Psoas muscle (tissue), 8 donors: Measurements from ENCODE around the gene KCTD20. TPM values are rescaled to one million over a fixed set of nuclear protein-coding genes. Genes with fewer than 3 reads are reported as not detected.

Experiments
- ATAC-seq, 4 donors: fragments of 200-7000 bp; cut with Tn5 transposase; one replicate each; pipeline ENCODE4 v1.9.1; 2020; ENCODE audit warnings: moderate library complexity in 3 of 4, mild to moderate bottlenecking in 2 of 4
- DNase-seq, 2 donors: peaks; one replicate each; pipeline ENCODE4 v3.0.0-alpha.2; 2020
- H3K27ac ChIP-seq: fragments of 200-600 bp; one replicate; pipeline ENCODE4 v1.8.0; 2022
- H3K27me3 ChIP-seq, 3 donors: fragments of 200-600 bp in 1 of 3; one replicate each; pipeline versions ENCODE4 v1.6.1 to v1.8.0; 2013 to 2022; ENCODE audit warnings: low read length in 2 of 3, mild to moderate bottlenecking in 2 of 3, moderate library complexity in 1 of 3; ENCODE audit not compliant: insufficient read depth in 3 of 3
- H3K36me3 ChIP-seq, 2 donors: fragments of 200-600 bp in 1 of 2; one replicate each; pipeline versions ENCODE4 v1.6.1 to v1.8.0; 2013 to 2022; ENCODE audit warnings: low read depth in 1 of 2, mild to moderate bottlenecking in 1 of 2, moderate library complexity in 1 of 2; ENCODE audit not compliant: insufficient read depth in 1 of 2
- H3K4me1 ChIP-seq: fragments of 200-600 bp; one replicate; pipeline ENCODE4 v1.8.0; 2022
- H3K4me3 ChIP-seq: fragments of 200-600 bp; one replicate; pipeline ENCODE4 v1.8.0; 2022; ENCODE audit warnings: mild to moderate bottlenecking
- H3K9me3 ChIP-seq: fragments of 200-600 bp; one replicate; pipeline ENCODE4 v1.8.0; 2022
- CTCF ChIP-seq: fragments of 200-600 bp; IDR thresholded peaks from one replicate; pipeline ENCODE4 v1.8.0; 2022; ENCODE audit warnings: antibody characterized with exemption
- WGBS, 3 donors: extraction: QIAGEN DNeasy Blood & Tissue Kit; methylation state at CpG; one replicate each; pipeline versions ENCODE4 v1.1.6 to v1.1.7; 2013; 5-methylcytosine and 5-hydroxymethylcytosine counted together
- intact Hi-C, 2 donors: fragments of 100-400 bp; cut with DNase I; formaldehyde crosslinking; loops; one replicate each; pipeline versions ENCODE4 v1.11.0 to v1.14.2; 2022
- polyA plus RNA-seq, 3 donors: library from polyadenylated mRNA; stranded (reverse); fragments of 200-250 nt; gene quantifications; one replicate each; pipeline ENCODE4 v1.2.3, GENCODE V29; 2013
- total RNA-seq, 4 donors: library from RNA; stranded (reverse); fragmentation: NEBNext Ultra II Directional in 2 of 4; extraction: Animal tissue kit (Norgen Biotek cat#: 25700) in 2 of 4; gene quantifications; one replicate each; pipeline versions ENCODE4 v1.2.1 to v1.2.4, GENCODE V29; 2021 to 2023
- donor health status: healthy with polysubstance abuse.
- donor health status: DM: no; HTN: no; CAD: no; lungs with moderate emphysema.
- donor health status: Bipolar disorder and iron deficiency.
- donor health status: healthy.
- donor health status: DM: yes; HTN: yes; CAD: no.
- donor health status: DM: no; HTN: no; CAD: no.
- donor health status: DM: no; HTN: no; CAD: no.
- donor health status: DM: yes; HTN: yes; CAD: no.

Gene KCTD20
- total and polyA plus RNA-seq, 7 donors, result 11.6 to 44.4 (median 22.6) TPM

GRCh38 chr6:36539814-36540568 lies 97.2 kb downstream of the KCTD20 start:
- Histone ChIP-seq H3K4me1 (peaks cover 11% of the 10 kb centered on the region), H3K36me3 (peaks cover 0 to 46% of the 10 kb centered on the region in 2 donors)

More at GRCh38 chr6:36539814-36540568, 97.2 kb downstream of the KCTD20 start:
- no peak overlapping the region for H3K27ac ChIP-seq
- WGBS, 3 donors, result 86 to 90% (median 87%) methylated on average over 4 of the region's 4 CpGs
- DNase-seq (no peak), ATAC-seq (no peak)
- H3K9me3 ChIP-seq, result no peaks in the 10 kb centered on the region
- no peak for TF ChIP-seq CTCF
- H3K4me3 ChIP-seq, result no peak overlapping the region
- intact Hi-C loops, result loop anchor here in 1 of 2 donors (10.0 kb wide), 1 partner anchor 115 kb away; no protein-coding TSS in a partner anchor
- no peaks in the 10 kb centered on the region for H3K27me3 ChIP-seq

Other genes starting within 250 kb of the KCTD20 start
- 10 to 100 TPM; 20.4 to 31.4 (median 21.9) TPM for gene BRPF3, start 246.3 kb upstream of the KCTD20 start, total RNA-seq
- 10 to 100 TPM; 15.3 to 47.2 (median 17.3) TPM for gene BRPF3, start 246.3 kb upstream of the KCTD20 start, polyA plus RNA-seq
- not detected for gene PNPLA1, start 172.9 kb upstream of the KCTD20 start, total RNA-seq
- under 1 TPM in 2 of 3 donors, not detected in 1; 0.04 to 0.05 TPM for gene PNPLA1, start 172.9 kb upstream of the KCTD20 start, polyA plus RNA-seq
- gene BNIP5, start 106.1 kb upstream of the KCTD20 start, total RNA-seq, result not detected
- gene BNIP5, start 106.1 kb upstream of the KCTD20 start, polyA plus RNA-seq, result under 1 TPM in 1 of 3 donors, not detected in 2; 0.01 TPM
- gene ETV7, start 55.3 kb upstream of the KCTD20 start, total RNA-seq, result not detected
- gene ETV7, start 55.3 kb upstream of the KCTD20 start, polyA plus RNA-seq, result under 1 TPM in 2 of 3 donors, not detected in 1; 0.06 to 0.09 TPM
- gene PXT1, start 146 bp upstream of the KCTD20 start, total RNA-seq, result under 1 TPM in 3 of 4 donors, not detected in 1; 0.10 to 0.34 (median 0.17) TPM
- under 1 TPM; 0.03 to 0.31 (median 0.12) TPM for gene PXT1, start 146 bp upstream of the KCTD20 start, polyA plus RNA-seq
- 10 to 100 TPM in 3 of 4 donors, 1 to 10 TPM in 1; 7.7 to 13.6 (median 12.6) TPM for gene STK38, start 104.5 kb downstream of the KCTD20 start, total RNA-seq
- 10 to 100 TPM in 1 of 3 donors, 1 to 10 TPM in 2; 8.1 to 18.9 (median 8.4) TPM for gene STK38, start 104.5 kb downstream of the KCTD20 start, polyA plus RNA-seq
- 100 to 1,000 TPM in 2 of 4 donors, 10 to 100 TPM in 2; 64.6 to 182 (median 125) TPM for gene SRSF3, start 151.4 kb downstream of the KCTD20 start, total RNA-seq
- 100 to 1,000 TPM; 109 to 267 (median 176) TPM for gene SRSF3, start 151.4 kb downstream of the KCTD20 start, polyA plus RNA-seq
- gene CDKN1A, start 235.7 kb downstream of the KCTD20 start, total RNA-seq, result 100 to 1,000 TPM in 3 of 4 donors, 10 to 100 TPM in 1; 39.2 to 666 (median 157) TPM
- 100 to 1,000 TPM; 130 to 415 (median 273) TPM for gene CDKN1A, start 235.7 kb downstream of the KCTD20 start, polyA plus RNA-seq